Measurements from ENCODE around the gene ARHGAP31.
"Not testable (repeated sequence)": the region's sequence is repeated elsewhere in the genome, so short reads cannot be mapped to it uniquely, and the experiment has no call there.

Gene ARHGAP31

GRCh38 chr3:119331661-119332060, 37.5 kb downstream of the ARHGAP31 start:
- Histone ChIP-seq H3K4me1 (ENCODE audit: insufficient read depth, insufficient read length) (no peaks in the 10 kb centered on the region), H3K27me3 (ENCODE audit: insufficient read depth, insufficient read length) (no peaks in the 10 kb centered on the region), H3K4me3 (ENCODE audit: insufficient read length, low read depth) (no peak overlapping the region), H3K9ac (ENCODE audit: insufficient read length, low read depth) (no peak overlapping the region), H3K9me3 (ENCODE audit: insufficient read depth, low read length) (no peaks in the 10 kb centered on the region), H3K36me3 (ENCODE audit: insufficient read depth, insufficient read length, low read length) (no peaks in the 10 kb centered on the region)
- TF ChIP-seq ZNF274 (IDR thresholded peaks at IDR 0.05; ENCODE audit: low read depth, low read length) (no peak), SUZ12 (IDR thresholded peaks at IDR 0.05; ENCODE audit: extremely low read depth, insufficient read depth, insufficient read length) (no peak), YY1 (IDR thresholded peaks at IDR 0.05; ENCODE audit: insufficient read depth, insufficient read length) (no peak)
- DNase-seq (ENCODE audit: low read depth, low spot score), result no peak

GRCh38 chr3:119333773-119334509, 39.8 kb downstream of the ARHGAP31 start:
- no peak overlapping the region for H3K4me3 ChIP-seq (ENCODE audit: insufficient read length, low read depth)
- no peak for TF ChIP-seq YY1 (IDR thresholded peaks at IDR 0.05; ENCODE audit: insufficient read depth, insufficient read length)
- no peaks in the 10 kb centered on the region for H3K27me3 ChIP-seq (ENCODE audit: insufficient read depth, insufficient read length)
- H3K36me3 ChIP-seq (ENCODE audit: insufficient read depth, insufficient read length, low read length), result no peaks in the 10 kb centered on the region
- peaks cover 11% of the 10 kb centered on the region; the same call in 1 of the 2 replicates for H3K9me3 ChIP-seq (ENCODE audit: insufficient read depth, low read length)
- no peak for DNase-seq (ENCODE audit: low read depth, low spot score)
- no peaks in the 10 kb centered on the region for H3K4me1 ChIP-seq (ENCODE audit: insufficient read depth, insufficient read length)
- no peak overlapping the region for H3K9ac ChIP-seq (ENCODE audit: insufficient read length, low read depth)

GRCh38 chr3:119336823-119337222, 42.6 kb downstream of the ARHGAP31 start:
- no peak for TF ChIP-seq ZNF274 (IDR thresholded peaks at IDR 0.05; ENCODE audit: low read depth, low read length)
- TF ChIP-seq YY1 (IDR thresholded peaks at IDR 0.05; ENCODE audit: insufficient read depth, insufficient read length), result no peak
- TF ChIP-seq SUZ12 (IDR thresholded peaks at IDR 0.05; ENCODE audit: extremely low read depth, insufficient read depth, insufficient read length), result no peak
- Histone ChIP-seq H3K27me3 (ENCODE audit: insufficient read depth, insufficient read length) (no peaks in the 10 kb centered on the region), H3K36me3 (ENCODE audit: insufficient read depth, insufficient read length, low read length) (no peaks in the 10 kb centered on the region), H3K9ac (ENCODE audit: insufficient read length, low read depth) (no peak overlapping the region), H3K4me1 (ENCODE audit: insufficient read depth, insufficient read length) (no peaks in the 10 kb centered on the region), H3K9me3 (ENCODE audit: insufficient read depth, low read length) (peaks cover 11% of the 10 kb centered on the region; the same call in 1 of the 2 replicates), H3K4me3 (ENCODE audit: insufficient read length, low read depth) (no peak overlapping the region)
- no peak for DNase-seq (ENCODE audit: low read depth, low spot score)

GRCh38 chr3:119337407-119337806, 43.2 kb downstream of the ARHGAP31 start:
- not testable (repeated sequence) for DNase-seq (ENCODE audit: low read depth, low spot score)

GRCh38 chr3:119338754-119339153, 44.6 kb downstream of the ARHGAP31 start:
- Histone ChIP-seq H3K27me3 (ENCODE audit: insufficient read depth, insufficient read length) (no peaks in the 10 kb centered on the region), H3K9ac (ENCODE audit: insufficient read length, low read depth) (no peak overlapping the region), H3K9me3 (ENCODE audit: insufficient read depth, low read length) (peaks cover 11% of the 10 kb centered on the region; the same call in 1 of the 2 replicates), H3K4me3 (ENCODE audit: insufficient read length, low read depth) (no peak overlapping the region), H3K4me1 (ENCODE audit: insufficient read depth, insufficient read length) (no peaks in the 10 kb centered on the region), H3K36me3 (ENCODE audit: insufficient read depth, insufficient read length, low read length) (no peaks in the 10 kb centered on the region)
- DNase-seq (ENCODE audit: low read depth, low spot score), result no peak
- no peak for TF ChIP-seq SUZ12 (IDR thresholded peaks at IDR 0.05; ENCODE audit: extremely low read depth, insufficient read depth, insufficient read length)
- no peak for TF ChIP-seq YY1 (IDR thresholded peaks at IDR 0.05; ENCODE audit: insufficient read depth, insufficient read length)
- no peak for TF ChIP-seq ZNF274 (IDR thresholded peaks at IDR 0.05; ENCODE audit: low read depth, low read length)

More at GRCh38 chr3:119337407-119337806, 43.2 kb downstream of the ARHGAP31 start:
- not testable (repeated sequence) for H3K4me3 ChIP-seq (ENCODE audit: insufficient read length, low read depth); H3K4me1 ChIP-seq (ENCODE audit: insufficient read depth, insufficient read length); H3K36me3 ChIP-seq (ENCODE audit: insufficient read depth, insufficient read length, low read length); H3K9ac ChIP-seq (ENCODE audit: insufficient read length, low read depth); H3K27me3 ChIP-seq (ENCODE audit: insufficient read depth, insufficient read length)
- peaks cover 11% of the 10 kb centered on the region; the same call in 1 of the 2 replicates for H3K9me3 ChIP-seq (ENCODE audit: insufficient read depth, low read length)

GRCh38 chr3:119340014-119340413, 45.8 kb downstream of the ARHGAP31 start:
- TF ChIP-seq ZNF274 (IDR thresholded peaks at IDR 0.05; ENCODE audit: low read depth, low read length), result no peak
- H3K4me1 ChIP-seq (ENCODE audit: insufficient read depth, insufficient read length), result no peaks in the 10 kb centered on the region

GRCh38 chr3:119340446-119340845, 46.3 kb downstream of the ARHGAP31 start:
- no peak for DNase-seq (ENCODE audit: low read depth, low spot score)
- Histone ChIP-seq H3K27me3 (ENCODE audit: insufficient read depth, insufficient read length) (no peaks in the 10 kb centered on the region), H3K9ac (ENCODE audit: insufficient read length, low read depth) (no peak overlapping the region), H3K4me1 (ENCODE audit: insufficient read depth, insufficient read length) (no peaks in the 10 kb centered on the region), H3K9me3 (ENCODE audit: insufficient read depth, low read length) (peaks cover 11% of the 10 kb centered on the region; the same call in 1 of the 2 replicates), H3K4me3 (ENCODE audit: insufficient read length, low read depth) (no peak overlapping the region), H3K36me3 (ENCODE audit: insufficient read depth, insufficient read length, low read length) (no peaks in the 10 kb centered on the region)
- no peak for TF ChIP-seq ZNF274 (IDR thresholded peaks at IDR 0.05; ENCODE audit: low read depth, low read length)
- TF ChIP-seq SUZ12 (IDR thresholded peaks at IDR 0.05; ENCODE audit: extremely low read depth, insufficient read depth, insufficient read length), result no peak
- no peak for TF ChIP-seq YY1 (IDR thresholded peaks at IDR 0.05; ENCODE audit: insufficient read depth, insufficient read length)

More at GRCh38 chr3:119340014-119340413, 45.8 kb downstream of the ARHGAP31 start:
- Histone ChIP-seq H3K9ac (ENCODE audit: insufficient read length, low read depth) (no peak overlapping the region), H3K27me3 (ENCODE audit: insufficient read depth, insufficient read length) (no peaks in the 10 kb centered on the region), H3K9me3 (ENCODE audit: insufficient read depth, low read length) (peaks cover 11% of the 10 kb centered on the region; the same call in 1 of the 2 replicates), H3K4me3 (ENCODE audit: insufficient read length, low read depth) (no peak overlapping the region), H3K36me3 (ENCODE audit: insufficient read depth, insufficient read length, low read length) (no peaks in the 10 kb centered on the region)
- no peak for DNase-seq (ENCODE audit: low read depth, low spot score)
